IPS-18a (cell line): ENCODE measurements around the gene CBFA2T3.

Experiments used
- H3K27ac ChIP-seq: one replicate; pipeline ENCODE4 v1.5.1; 2013; ENCODE audit warnings: low read length
- H3K27me3 ChIP-seq: one replicate; pipeline ENCODE4 v1.6.1; 2013; ENCODE audit warnings: mild to moderate bottlenecking, low read length; ENCODE audit not compliant: control insufficient read depth, insufficient read depth
- H3K36me3 ChIP-seq: one replicate; pipeline ENCODE4 v1.6.1; 2013; ENCODE audit warnings: low read depth, low read length; ENCODE audit not compliant: control insufficient read depth
- H3K4me1 ChIP-seq: one replicate; pipeline ENCODE4 v1.6.1; 2013; ENCODE audit warnings: low read depth, low read length; ENCODE audit not compliant: control insufficient read depth
- H3K4me3 ChIP-seq: one replicate; pipeline ENCODE4 v1.5.1; 2013; ENCODE audit warnings: low read length
- H3K9ac ChIP-seq: one replicate; pipeline ENCODE4 v1.6.1; 2013; ENCODE audit warnings: mild to moderate bottlenecking, low read length, moderate library complexity
- H3K9me3 ChIP-seq: one replicate; pipeline ENCODE4 v1.6.1; 2013; ENCODE audit warnings: low read depth, low read length; ENCODE audit not compliant: control insufficient read depth

The CBFA2T3 gene

DNA sequence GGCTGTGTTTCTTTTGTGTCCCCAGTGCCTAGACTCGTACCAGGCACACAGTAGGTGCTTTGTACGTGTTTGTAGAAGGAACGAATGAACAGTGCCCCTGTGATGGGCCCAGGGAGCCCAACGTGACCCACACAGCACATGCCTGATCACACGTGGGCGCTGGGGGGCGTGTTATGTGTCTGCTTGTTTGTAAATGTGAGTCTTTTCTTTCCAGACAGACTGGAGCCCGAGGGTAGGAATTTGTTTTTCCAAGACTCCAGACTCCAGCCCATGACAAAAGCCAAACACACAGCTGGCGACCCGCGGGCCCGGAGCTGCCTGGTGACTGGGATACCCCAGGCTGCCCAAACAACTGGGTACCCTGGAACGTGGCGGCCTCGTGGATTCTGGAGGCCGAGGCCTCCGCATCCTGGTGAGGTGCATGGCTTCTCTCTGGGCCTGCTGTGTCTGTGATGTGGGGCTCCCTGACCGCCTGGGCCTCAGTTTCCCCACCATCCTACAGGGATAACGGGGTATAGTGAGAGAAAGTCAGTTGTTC is 14.9 kb upstream of the CBFA2T3 start:
- no peak overlapping the region for H3K27ac ChIP-seq
- H3K9ac ChIP-seq, result no peak overlapping the region
- H3K27me3 ChIP-seq, result no peaks in the 10 kb centered on the region

DNA sequence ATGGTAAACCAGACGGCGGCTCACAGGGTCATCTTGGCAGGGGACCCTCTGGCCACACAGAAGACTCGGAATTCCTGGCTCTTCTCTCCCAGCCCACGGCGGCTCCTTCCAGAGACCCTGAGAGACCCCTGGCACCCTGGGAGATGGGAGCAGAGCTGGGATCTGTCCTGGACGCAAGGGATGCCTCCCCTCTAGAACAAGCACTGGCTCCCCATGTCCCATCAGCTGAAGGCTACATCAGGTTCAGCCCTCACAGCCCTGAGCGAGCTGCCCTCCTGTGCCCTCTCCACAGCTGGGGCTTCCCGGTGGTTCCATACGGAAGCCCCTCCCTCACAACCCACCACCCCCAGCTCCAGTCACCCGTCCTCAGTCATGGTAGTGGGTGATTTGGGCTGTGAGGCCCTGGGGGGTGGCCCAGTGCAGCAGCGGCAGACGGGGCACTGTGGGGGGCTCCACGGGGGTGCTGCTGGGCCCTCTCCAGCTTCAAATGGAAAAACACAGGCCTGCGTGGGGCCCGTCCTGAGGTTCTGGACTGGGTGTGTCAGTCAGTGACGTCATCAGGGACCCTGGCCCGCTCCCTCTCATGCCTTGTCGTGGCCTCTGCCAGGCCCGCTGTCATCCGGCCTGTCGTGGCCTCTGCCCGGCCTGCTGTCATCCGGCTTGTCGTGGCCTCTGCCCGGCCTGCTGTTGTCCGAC is 13.0 kb upstream of the CBFA2T3 start:
- H3K27me3 ChIP-seq, result no peaks in the 10 kb centered on the region
- H3K9me3 ChIP-seq, result no peaks in the 10 kb centered on the region
- no peak overlapping the region for H3K4me3 ChIP-seq

More for the DNA sequence above, 14.9 kb upstream of the CBFA2T3 start:
- Histone ChIP-seq H3K36me3 (no peaks in the 10 kb centered on the region), H3K9me3 (no peaks in the 10 kb centered on the region), H3K4me3 (no peak overlapping the region), H3K4me1 (peaks cover 12% of the 10 kb centered on the region)

DNA sequence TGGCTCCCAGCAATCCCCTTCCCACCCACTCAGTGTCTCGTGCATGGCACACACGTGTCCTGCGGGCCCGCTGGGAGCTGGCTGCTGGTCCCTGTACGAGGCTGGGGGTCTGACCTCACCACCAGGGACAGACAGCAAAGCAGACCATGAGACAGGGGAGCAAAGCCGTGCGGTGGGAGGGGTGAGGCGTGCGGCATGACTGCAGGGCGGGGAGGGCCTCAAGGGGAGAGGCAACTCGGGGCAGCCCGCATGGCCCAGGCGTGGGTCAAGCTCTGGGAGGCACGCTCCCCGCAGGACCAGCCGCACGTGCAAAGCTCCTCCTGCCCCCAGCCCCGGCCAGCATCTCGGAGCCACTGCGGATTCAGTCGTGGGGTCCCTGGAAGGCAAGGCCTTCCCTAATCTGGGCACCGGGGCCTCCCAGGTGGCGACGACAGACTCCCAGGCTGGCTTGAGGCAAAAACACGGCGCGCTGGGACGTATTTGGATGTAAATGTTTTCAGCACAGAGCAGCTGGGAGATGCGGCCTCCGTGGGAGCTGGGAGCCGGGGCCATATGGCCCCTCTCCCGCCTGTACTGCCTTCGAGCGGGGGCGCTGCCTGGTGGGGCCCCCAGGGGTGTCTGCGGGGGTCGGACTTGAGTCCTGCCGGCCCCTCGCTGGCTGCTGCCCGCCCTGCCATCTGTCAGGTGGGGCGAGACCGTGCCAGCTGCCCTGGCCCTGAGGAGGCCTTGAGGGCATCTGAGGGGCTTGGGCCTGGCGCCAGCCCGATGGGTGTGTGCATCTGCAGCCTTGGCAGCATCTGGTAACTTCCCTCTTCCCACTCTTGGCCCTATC is 12.2 kb upstream of the CBFA2T3 start:
- Histone ChIP-seq H3K9me3 (no peaks in the 10 kb centered on the region), H3K9ac (no peak overlapping the region), H3K4me3 (no peak overlapping the region), H3K4me1 (peaks cover 12% of the 10 kb centered on the region), H3K27ac (no peak overlapping the region), H3K36me3 (no peaks in the 10 kb centered on the region), H3K27me3 (no peaks in the 10 kb centered on the region)

More for the DNA sequence above, 13.0 kb upstream of the CBFA2T3 start:
- Histone ChIP-seq H3K4me1 (peaks cover 12% of the 10 kb centered on the region), H3K9ac (no peak overlapping the region), H3K27ac (no peak overlapping the region), H3K36me3 (no peaks in the 10 kb centered on the region)

DNA sequence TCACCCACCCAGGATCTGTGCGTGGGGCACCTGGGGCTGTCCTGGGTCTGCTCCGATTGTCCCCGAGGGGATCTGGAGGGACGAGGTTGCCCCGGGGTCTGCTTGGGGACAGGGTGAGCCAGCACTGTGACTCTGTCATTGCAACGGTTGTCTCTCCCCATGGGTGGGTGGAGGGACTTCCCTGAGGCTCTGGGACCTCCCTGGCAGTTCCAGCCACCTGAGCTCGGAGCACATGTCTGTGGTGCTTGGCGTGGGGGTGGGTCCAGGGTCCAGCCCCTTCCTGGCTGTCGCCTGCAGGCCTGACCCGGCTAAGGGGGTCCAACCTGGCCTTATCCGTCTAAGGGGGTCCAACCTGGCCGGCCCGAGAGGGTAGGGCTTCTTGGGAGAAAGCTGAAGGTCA is 8.5 kb upstream of the CBFA2T3 start:
- no peak overlapping the region for H3K4me3 ChIP-seq
- no peak overlapping the region for H3K9ac ChIP-seq
- H3K9me3 ChIP-seq, result no peaks in the 10 kb centered on the region
- H3K27me3 ChIP-seq, result no peaks in the 10 kb centered on the region
- no peaks in the 10 kb centered on the region for H3K36me3 ChIP-seq
- peaks cover 4% of the 10 kb centered on the region for H3K4me1 ChIP-seq
- no peak overlapping the region for H3K27ac ChIP-seq

DNA sequence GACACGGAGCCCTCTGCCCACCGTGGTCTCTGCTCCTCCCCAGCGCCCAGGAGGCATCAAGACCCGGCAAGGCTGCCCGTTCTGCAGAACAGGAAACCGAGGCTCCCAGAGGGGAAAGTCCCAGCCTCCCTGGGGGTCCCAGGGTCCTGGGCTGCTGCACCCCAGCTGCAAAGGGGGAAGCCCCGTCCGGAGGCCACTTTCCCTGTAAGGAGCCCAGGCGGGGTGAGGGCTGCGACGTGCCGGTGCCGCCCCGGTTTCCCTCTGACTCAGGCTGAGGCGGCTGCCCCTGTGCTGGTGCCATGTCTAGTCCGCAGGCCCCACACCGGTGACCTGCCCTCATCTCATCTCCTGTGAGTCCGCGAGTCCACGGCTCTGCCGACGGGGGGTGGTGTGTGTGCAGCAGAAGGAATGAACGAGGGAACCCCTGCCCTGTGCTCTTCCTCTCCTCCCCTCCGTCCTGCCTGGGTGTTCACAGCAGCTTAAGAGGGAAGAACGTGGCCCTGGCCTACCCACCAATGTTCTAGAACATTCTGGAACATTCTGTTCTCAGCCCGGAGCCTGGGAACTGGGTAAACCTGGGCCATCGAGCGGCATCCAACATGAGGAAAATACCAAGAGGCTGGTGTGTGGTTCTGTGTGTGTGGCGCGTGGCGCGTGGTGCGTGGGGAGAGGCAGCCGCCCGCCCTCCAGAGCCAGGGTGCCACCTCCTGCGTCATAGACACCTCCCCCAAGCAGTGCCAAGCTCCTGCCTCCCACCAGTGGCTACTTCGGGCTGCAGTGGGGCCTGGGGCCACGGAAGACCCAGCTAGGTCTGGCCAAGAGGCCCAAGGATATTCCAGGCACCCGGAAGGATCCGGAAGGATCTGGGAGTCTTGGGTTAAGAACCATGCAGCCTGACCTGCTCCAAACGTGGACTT is 7.0 kb upstream of the CBFA2T3 start:
- peaks cover 4% of the 10 kb centered on the region for H3K4me1 ChIP-seq
- H3K27ac ChIP-seq, result no peak overlapping the region
- no peak overlapping the region for H3K9ac ChIP-seq
- H3K4me3 ChIP-seq, result no peak overlapping the region
- H3K9me3 ChIP-seq, result no peaks in the 10 kb centered on the region
- H3K36me3 ChIP-seq, result no peaks in the 10 kb centered on the region
- no peaks in the 10 kb centered on the region for H3K27me3 ChIP-seq

DNA sequence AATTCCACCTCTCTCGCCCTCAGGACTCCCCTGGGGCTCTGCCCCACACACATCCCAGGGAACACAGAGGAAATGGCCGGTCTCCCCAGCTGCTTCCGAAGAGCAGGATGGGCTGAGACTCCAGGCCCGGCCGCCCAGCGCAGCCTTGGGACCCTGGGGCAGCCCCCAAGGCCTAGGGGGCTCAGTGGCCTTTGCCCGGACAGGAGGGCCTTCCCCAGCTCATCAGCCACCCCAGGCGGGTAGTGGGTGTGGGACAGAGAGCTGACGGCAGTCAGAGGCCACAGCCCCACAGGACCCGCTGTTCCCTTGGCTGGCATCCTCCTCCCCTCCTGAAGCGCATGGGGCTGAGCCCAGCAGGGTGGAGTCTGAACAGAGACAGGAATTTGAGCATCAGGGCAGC is 6.2 kb upstream of the CBFA2T3 start:
- no peaks in the 10 kb centered on the region for H3K9me3 ChIP-seq
- no peaks in the 10 kb centered on the region for H3K36me3 ChIP-seq
- peaks cover 4% of the 10 kb centered on the region for H3K4me1 ChIP-seq
- no peak overlapping the region for H3K27ac ChIP-seq
- no peak overlapping the region for H3K9ac ChIP-seq
- H3K27me3 ChIP-seq, result no peaks in the 10 kb centered on the region
- H3K4me3 ChIP-seq, result no peak overlapping the region

DNA sequence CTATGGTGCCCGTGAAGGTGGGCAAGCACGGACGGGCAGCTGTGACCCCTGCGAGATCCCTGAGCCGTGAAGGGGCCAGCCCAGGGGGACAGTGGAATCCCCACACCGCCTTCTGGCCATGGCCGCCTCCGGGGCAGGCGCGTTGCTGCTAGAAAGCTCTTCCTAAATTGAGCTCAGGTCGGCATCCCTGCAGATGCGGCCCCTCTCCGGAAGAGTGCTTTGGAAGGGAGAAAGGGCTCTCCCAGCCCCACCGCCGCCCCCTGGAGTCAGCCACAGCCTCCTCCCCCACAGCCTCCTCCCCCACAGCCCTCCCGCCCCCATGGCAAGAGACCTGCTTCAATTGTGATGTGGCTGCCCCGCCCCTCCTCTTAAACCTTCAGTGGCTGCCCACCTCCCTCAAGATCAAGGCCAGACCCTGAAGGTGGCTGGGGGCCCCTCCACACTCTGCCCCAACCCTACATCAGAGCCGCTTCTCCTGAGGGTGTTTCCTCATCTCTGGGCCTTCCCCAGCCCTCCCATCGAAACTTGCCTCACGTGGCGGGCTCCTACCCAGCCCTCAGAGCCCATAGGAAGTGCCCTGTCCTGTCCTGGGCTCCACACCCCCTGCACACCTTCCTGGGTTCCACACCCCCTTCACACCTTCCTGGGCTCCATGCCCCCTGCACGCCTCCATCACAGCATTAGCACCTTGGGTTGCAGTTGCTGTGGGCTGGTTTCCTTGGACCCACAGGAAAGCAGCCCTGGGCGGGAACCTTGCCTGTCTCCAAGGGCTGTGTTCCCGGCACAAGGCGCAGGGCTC is 5.5 kb upstream of the CBFA2T3 start:
- no peak overlapping the region for H3K27ac ChIP-seq
- H3K27me3 ChIP-seq, result no peaks in the 10 kb centered on the region
- no peaks in the 10 kb centered on the region for H3K36me3 ChIP-seq
- no peak overlapping the region for H3K4me3 ChIP-seq
- H3K9ac ChIP-seq, result no peak overlapping the region
- H3K9me3 ChIP-seq, result no peaks in the 10 kb centered on the region
- peaks cover 4% of the 10 kb centered on the region for H3K4me1 ChIP-seq

DNA sequence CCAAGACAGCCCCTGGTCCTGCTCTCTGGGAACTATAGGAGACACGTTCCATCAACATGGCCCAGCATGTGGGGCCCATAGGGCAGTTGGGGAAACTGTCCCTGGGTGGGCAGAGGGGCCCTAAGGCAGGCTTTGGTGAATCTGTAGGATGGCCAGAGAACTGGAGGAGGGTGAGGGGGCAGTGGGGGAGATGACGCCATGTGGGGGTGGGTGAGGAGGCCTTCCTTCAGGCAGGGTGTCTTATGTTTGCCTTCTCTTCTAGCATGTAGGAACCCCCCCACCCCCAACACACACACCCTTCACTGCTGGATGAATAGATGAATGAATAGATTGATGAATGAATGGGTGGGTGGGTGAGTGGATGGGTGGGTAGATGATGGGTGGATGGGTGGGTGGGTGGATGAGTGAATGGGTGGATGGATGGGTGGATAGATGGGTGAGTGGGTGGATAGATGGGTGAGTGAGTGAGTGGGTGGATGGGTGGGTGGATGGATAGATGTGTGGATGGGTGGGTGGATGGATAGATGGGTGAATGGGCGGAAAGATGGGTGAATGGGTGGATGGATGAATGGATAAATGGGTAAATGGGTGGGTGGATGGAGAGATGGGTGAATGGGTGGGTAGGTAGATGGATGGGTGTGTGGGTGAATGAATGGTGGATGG is 2.5 kb upstream of the CBFA2T3 start:
- Histone ChIP-seq H3K27ac (no peak overlapping the region), H3K36me3 (no peaks in the 10 kb centered on the region), H3K4me1 (peaks cover 4% of the 10 kb centered on the region), H3K27me3 (no peaks in the 10 kb centered on the region), H3K9ac (no peak overlapping the region), H3K9me3 (no peaks in the 10 kb centered on the region), H3K4me3 (no peak overlapping the region)

DNA sequence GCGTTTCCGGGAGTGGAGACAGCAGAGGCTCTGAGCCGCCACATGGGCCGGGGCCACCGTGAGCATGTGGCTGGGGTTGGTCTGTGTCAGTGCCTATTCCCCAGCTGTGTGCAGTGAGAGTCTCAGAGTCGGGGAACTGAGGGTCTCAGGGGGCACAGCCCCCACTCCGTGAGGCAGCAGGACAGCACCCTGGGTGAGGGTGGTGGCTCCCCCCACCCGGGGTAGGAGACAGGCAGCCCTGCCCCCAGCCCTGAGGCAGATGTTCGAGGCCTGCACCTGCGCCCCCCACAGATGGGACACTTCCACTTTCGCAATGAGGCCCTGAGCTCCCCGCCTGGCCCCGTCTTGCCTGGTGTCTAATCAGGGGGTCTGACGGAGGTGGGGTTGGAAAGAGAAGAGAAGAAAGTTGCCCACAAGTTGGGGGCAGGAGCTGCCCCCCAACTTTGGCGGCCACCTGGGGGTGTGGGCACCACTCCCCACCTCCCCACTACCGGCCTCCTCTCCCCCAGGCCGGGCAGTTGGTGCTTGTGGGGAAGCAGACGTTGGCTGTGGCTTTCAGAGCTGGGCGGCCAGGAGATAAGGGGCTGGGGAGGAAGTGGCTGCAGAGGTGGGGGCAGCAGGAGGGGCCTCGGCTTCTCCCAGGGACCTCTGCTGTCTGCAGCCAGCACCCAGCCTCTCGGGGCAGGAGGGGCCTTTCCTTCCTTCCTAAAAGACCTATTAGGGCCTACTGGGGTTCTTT is 1.8 kb upstream of the CBFA2T3 start:
- no peaks in the 10 kb centered on the region for H3K9me3 ChIP-seq
- H3K27me3 ChIP-seq, result no peaks in the 10 kb centered on the region
- no peak overlapping the region for H3K9ac ChIP-seq
- H3K36me3 ChIP-seq, result no peaks in the 10 kb centered on the region
- H3K4me3 ChIP-seq, result no peak overlapping the region
- H3K27ac ChIP-seq, result no peak overlapping the region
- H3K4me1 ChIP-seq, result peaks cover 4% of the 10 kb centered on the region
